Activated T-cell treated with anti-CD3 and anti-CD28 coated beads, Interleukin-2, amount 50 U/mL, for 24 hours (primary cell): ENCODE data around the gene NPIPB2.
"Not testable (repeated sequence)": the region's sequence is repeated elsewhere in the genome, so short reads cannot be mapped to it uniquely, and the experiment has no call there.

ENCODE experiments used
- DNase-seq: peaks from one replicate; pipeline ENCODE4 v3.0.0-alpha.2; 2020
- H3K27ac Mint-ChIP-seq: 2 replicates; pipeline ENCODE4 v1.8.0; 2020; ENCODE audit warnings: mild to moderate bottlenecking, mixed read lengths
- H3K27me3 Mint-ChIP-seq: 2 replicates; pipeline ENCODE4 v1.8.0; 2020; ENCODE audit warnings: mixed read lengths
- H3K36me3 Mint-ChIP-seq: 2 replicates; pipeline ENCODE4 v1.8.0; 2020; ENCODE audit warnings: low read depth, mixed read lengths
- H3K4me1 Mint-ChIP-seq: 2 replicates; pipeline ENCODE4 v1.8.0; 2020; ENCODE audit warnings: low read depth, mixed read lengths
- H3K4me3 Mint-ChIP-seq: 2 replicates; pipeline ENCODE4 v1.8.0; 2020; ENCODE audit warnings: mild to moderate bottlenecking, moderate library complexity, mixed read lengths
- H3K9me3 Mint-ChIP-seq: 2 replicates; pipeline ENCODE4 v1.8.0; 2020; ENCODE audit warnings: mixed read lengths

The NPIPB2 gene

DNA sequence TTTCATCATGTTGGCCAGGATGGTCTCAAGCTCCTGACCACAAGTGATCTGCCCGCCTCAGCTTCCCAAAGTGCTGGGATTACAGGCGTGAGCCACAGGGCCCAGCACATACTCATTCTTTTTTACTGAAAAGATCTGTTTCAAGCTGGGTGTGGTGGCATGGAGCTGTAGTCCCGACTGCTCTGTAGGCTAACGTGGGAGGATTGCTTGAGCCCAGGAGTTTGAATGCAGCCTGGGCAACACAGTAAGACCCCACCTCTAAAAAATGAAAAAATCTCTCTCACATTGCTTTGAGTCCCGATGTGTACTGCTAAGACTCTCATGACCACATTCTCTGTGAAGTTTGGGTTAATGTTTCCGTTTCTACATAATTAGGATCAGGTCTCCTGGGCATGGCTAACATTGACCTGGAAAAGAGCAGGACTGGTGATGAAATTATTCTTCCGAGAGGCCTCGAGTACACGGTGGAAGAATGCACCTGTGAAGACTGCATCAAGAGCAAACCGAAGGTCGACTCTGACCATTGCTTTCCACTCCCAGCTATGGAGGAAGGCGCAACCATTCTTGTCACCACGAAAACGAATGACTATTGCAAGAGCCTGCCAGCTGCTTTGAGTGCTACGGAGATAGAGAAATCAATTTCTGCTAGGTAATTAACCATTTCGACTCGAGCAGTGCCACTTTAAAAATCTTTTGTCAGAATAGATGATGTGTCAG lies 25.5 kb upstream of the NPIPB2 start:
- no peak overlapping the region for H3K27ac Mint-ChIP-seq
- H3K36me3 Mint-ChIP-seq: peaks cover 4% of the 10 kb centered on the region
- no peaks in the 10 kb centered on the region for H3K4me1 Mint-ChIP-seq
- DNase-seq: no peak
- H3K27me3 Mint-ChIP-seq: no peaks in the 10 kb centered on the region
- H3K9me3 Mint-ChIP-seq: no peaks in the 10 kb centered on the region
- no peak overlapping the region for H3K4me3 Mint-ChIP-seq

GRCh38 chr16:11966173-11966572 lies 24.3 kb upstream of the NPIPB2 start:
- no peak for DNase-seq
- no peaks in the 10 kb centered on the region for H3K4me1 Mint-ChIP-seq
- H3K36me3 Mint-ChIP-seq: no peaks in the 10 kb centered on the region
- no peaks in the 10 kb centered on the region for H3K9me3 Mint-ChIP-seq
- no peaks in the 10 kb centered on the region for H3K27me3 Mint-ChIP-seq
- H3K4me3 Mint-ChIP-seq: no peak overlapping the region
- H3K27ac Mint-ChIP-seq: peak overlapping the region; percentile 33

GRCh38 chr16:11964761-11965551 lies 23.1 kb upstream of the NPIPB2 start, which contains the start of gene TNFRSF17:
Gene TNFRSF17 (plus strand): TSS chr16:11965210. CDS start chr16:11965325, 115 bp downstream.
- Mint-ChIP-seq H3K36me3 (no peaks in the 10 kb centered on the region), H3K4me1 (no peaks in the 10 kb centered on the region), H3K27me3 (no peaks in the 10 kb centered on the region), H3K9me3 (no peaks in the 10 kb centered on the region), H3K27ac (peak within 1 kb of the TSS; percentile 33), H3K4me3 (no peak within 1 kb of the TSS)
- DNase-seq: no peak

- H3K9me3 Mint-ChIP-seq: no peaks in the 10 kb centered on the region
These were observed 21.9 kb upstream of the NPIPB2 start for GRCh38 chr16:11963706-11964105.

GRCh38 chr16:11962978-11963377 lies 21.1 kb upstream of the NPIPB2 start:
- H3K27me3 Mint-ChIP-seq, H3K27ac Mint-ChIP-seq, H3K36me3 Mint-ChIP-seq, H3K9me3 Mint-ChIP-seq, H3K4me1 Mint-ChIP-seq, DNase-seq, H3K4me3 Mint-ChIP-seq: not testable (repeated sequence)

More at GRCh38 chr16:11963706-11964105, 21.9 kb upstream of the NPIPB2 start:
- Mint-ChIP-seq H3K4me1 (no peaks in the 10 kb centered on the region), H3K4me3 (no peak overlapping the region), H3K36me3 (no peaks in the 10 kb centered on the region), H3K27ac (no peak overlapping the region), H3K27me3 (no peaks in the 10 kb centered on the region)
- no peak for DNase-seq

- not testable (repeated sequence) for H3K27me3 Mint-ChIP-seq, H3K9me3 Mint-ChIP-seq, H3K36me3 Mint-ChIP-seq, H3K4me3 Mint-ChIP-seq, DNase-seq, H3K4me1 Mint-ChIP-seq, H3K27ac Mint-ChIP-seq
These were observed 20.6 kb upstream of the NPIPB2 start for GRCh38 chr16:11962457-11962856.

GRCh38 chr16:11957591-11958395 lies 15.9 kb upstream of the NPIPB2 start:
- Mint-ChIP-seq H3K4me1 (no peaks in the 10 kb centered on the region), H3K27ac (no peak overlapping the region)
- no peak for DNase-seq

DNA sequence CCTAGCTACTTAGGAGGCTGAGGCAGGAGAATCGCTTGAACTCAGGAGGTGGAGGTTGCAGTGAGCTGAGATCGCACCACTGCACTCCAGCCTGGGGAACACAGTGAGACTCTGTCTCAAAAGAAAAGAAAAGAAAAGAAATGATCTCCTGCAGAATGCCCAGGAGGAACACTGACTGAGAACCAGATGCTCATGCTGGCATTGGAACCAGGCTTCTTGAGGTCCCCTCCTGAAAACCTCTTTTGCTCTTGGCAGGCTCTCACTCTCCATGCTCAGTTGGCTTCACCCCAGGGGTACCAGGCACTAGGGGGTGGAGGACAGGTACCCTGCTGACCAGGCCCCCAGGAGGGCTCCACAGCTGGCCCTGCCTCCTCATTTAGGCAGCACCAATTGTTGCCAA lies 14.7 kb upstream of the NPIPB2 start:
- Mint-ChIP-seq H3K9me3 (no peaks in the 10 kb centered on the region), H3K27ac (no peak overlapping the region), H3K4me1 (no peaks in the 10 kb centered on the region), H3K36me3 (no peaks in the 10 kb centered on the region), H3K27me3 (no peaks in the 10 kb centered on the region), H3K4me3 (no peak overlapping the region)
- no peak for DNase-seq

More at GRCh38 chr16:11957591-11958395, 15.9 kb upstream of the NPIPB2 start:
- H3K9me3 Mint-ChIP-seq: no peaks in the 10 kb centered on the region
- H3K4me3 Mint-ChIP-seq: no peak overlapping the region
- H3K27me3 Mint-ChIP-seq: no peaks in the 10 kb centered on the region
- no peaks in the 10 kb centered on the region for H3K36me3 Mint-ChIP-seq

DNA sequence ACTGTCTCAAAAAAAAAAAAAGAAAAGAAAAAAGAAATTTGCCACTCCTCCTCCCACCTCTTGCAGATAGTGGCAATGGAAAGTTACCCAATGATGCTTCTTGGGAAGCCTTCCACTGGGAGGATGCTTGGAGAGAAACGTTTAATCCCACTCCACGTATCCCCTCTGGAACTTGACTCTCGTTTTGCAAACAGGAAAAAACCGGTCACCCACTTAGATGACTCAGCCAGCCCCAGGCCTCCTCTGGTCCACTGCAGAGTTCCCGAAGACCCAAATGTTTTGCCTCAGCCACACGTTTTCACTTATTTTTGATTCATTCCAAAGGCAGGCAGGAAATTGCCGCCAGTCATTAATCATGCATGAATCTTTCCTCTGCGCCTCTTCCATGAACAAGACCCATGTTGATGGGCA lies 13.9 kb upstream of the NPIPB2 start:
- Mint-ChIP-seq H3K9me3 (no peaks in the 10 kb centered on the region), H3K4me3 (no peak overlapping the region)
- DNase-seq: no peak

DNA sequence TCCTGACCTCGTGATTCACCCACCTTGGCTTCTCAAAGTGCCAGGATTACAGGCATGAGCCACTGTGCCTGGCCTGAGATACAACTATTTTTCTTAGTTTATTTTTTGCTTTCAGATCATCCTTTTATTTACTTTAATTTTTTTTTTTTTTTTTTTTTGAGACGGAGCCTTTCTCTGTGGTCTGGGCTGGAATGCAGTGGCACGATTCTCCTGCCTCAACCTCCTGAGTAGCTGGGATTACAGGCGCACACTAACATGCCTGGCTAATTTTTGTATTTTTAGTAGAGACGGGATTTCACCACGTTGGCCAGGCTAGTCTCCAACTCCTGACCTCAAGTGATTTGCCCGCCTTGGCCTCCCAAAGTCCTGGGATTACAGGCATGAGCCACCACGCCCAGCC lies 11.7 kb upstream of the NPIPB2 start:
- DNase-seq, H3K4me3 Mint-ChIP-seq, H3K9me3 Mint-ChIP-seq, H3K4me1 Mint-ChIP-seq, H3K36me3 Mint-ChIP-seq, H3K27ac Mint-ChIP-seq, H3K27me3 Mint-ChIP-seq: not testable (repeated sequence)

More for the DNA sequence above, 13.9 kb upstream of the NPIPB2 start:
- Mint-ChIP-seq H3K27me3 (no peaks in the 10 kb centered on the region), H3K4me1 (no peaks in the 10 kb centered on the region), H3K27ac (no peak overlapping the region), H3K36me3 (no peaks in the 10 kb centered on the region)

GRCh38 chr16:11950388-11950787 lies 8.5 kb upstream of the NPIPB2 start:
- Mint-ChIP-seq H3K4me1 (no peaks in the 10 kb centered on the region), H3K4me3 (no peak overlapping the region), H3K27me3 (no peaks in the 10 kb centered on the region), H3K9me3 (no peaks in the 10 kb centered on the region), H3K36me3 (no peaks in the 10 kb centered on the region), H3K27ac (no peak overlapping the region)
- DNase-seq: no peak

DNA sequence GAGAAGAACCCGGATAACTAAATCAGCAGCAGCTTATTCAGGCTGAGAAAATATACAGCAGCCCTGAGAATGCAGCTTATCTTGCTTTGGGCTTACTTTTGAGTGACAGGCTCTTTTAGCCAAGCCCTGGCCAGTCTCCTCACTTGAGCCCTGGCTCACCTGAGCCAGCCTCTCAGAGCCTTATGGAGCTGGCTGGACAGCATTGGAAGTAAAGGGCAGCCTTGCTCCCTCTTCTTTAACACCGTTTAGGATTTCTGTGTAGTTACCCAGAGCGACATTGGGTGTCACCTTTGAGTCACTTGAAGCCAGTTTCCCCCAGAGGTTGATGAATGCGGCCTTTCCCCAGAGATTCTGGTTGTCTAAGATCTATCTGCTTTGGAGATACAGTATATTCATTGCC lies 7.7 kb upstream of the NPIPB2 start:
- Mint-ChIP-seq H3K4me1 (no peaks in the 10 kb centered on the region), H3K9me3 (no peaks in the 10 kb centered on the region), H3K27ac (no peak overlapping the region), H3K4me3 (no peak overlapping the region), H3K36me3 (no peaks in the 10 kb centered on the region), H3K27me3 (no peaks in the 10 kb centered on the region)
- DNase-seq: no peak

DNA sequence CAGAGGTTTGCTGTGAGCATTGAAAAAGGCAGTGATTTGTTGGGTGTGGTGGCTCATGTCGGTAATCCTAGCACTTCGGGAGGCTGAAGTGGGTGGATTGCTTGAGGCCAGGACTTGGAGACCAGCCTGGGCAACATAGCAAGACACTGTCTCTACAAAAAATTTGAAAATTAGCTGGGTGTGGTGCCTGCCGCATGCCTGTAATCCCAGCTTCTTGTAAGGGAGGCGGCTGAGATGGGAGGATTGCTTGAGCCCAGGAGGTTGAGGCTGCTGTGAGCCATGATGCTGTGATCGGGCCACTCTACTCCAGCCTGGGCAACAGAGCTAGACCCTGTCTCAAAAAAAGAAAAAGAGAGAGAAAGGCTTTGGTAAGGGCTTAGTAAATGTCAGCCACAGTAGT lies 7.0 kb upstream of the NPIPB2 start:
- H3K27me3 Mint-ChIP-seq: no peaks in the 10 kb centered on the region
- H3K4me1 Mint-ChIP-seq: no peaks in the 10 kb centered on the region
- no peak overlapping the region for H3K27ac Mint-ChIP-seq
- DNase-seq: no peak
- no peaks in the 10 kb centered on the region for H3K36me3 Mint-ChIP-seq
- H3K9me3 Mint-ChIP-seq: no peaks in the 10 kb centered on the region
- H3K4me3 Mint-ChIP-seq: no peak overlapping the region

GRCh38 chr16:11946433-11946832 lies 4.6 kb upstream of the NPIPB2 start:
- no peaks in the 10 kb centered on the region for H3K36me3 Mint-ChIP-seq
- no peaks in the 10 kb centered on the region for H3K4me1 Mint-ChIP-seq
- H3K27me3 Mint-ChIP-seq: no peaks in the 10 kb centered on the region
- no peak overlapping the region for H3K27ac Mint-ChIP-seq
- no peak for DNase-seq
- no peaks in the 10 kb centered on the region for H3K9me3 Mint-ChIP-seq
- H3K4me3 Mint-ChIP-seq: no peak overlapping the region
